ENCODE measurements around the gene NTNG1. TPM values are rescaled to one million over a fixed set of nuclear protein-coding genes. Genes with fewer than 3 reads are reported as not detected.

NTNG1 gene
- total RNA-seq, 2 experiments from 2014 or later: 1.1 TPM; not detected in 1

DNA sequence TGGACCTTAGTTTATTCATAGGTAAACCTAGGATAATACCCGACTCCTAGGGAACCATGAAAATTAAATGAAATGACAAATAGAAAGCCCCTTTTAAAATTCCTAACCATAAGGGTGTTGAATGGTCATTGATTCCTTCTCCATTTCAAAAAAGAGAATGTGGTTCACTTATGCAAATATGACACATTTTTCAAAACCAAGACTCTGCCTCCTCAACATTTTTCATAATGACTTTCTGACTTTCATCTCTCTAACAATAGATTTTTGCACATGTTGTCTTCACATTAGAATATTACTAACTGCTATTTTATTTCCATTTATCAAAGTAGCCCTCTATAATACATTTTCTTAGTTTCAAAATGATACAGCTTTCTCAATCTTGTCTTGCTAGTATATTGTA is 169.1 kb downstream of the NTNG1 start:
- no peaks in the 10 kb centered on the region for H3K27me3 Mint-ChIP-seq
- CTCF ChIA-PET: no interaction called here
- H3K4me3 Mint-ChIP-seq: no peak overlapping the region
- H3K4me1 Mint-ChIP-seq: no peaks in the 10 kb centered on the region
- ATAC-seq (no peak), DNase-seq (no peak)
- no peaks in the 10 kb centered on the region for H3K9me3 Mint-ChIP-seq (ENCODE audit: low read depth)
- H3K36me3 Mint-ChIP-seq: no peaks in the 10 kb centered on the region
- H3K27ac Mint-ChIP-seq: no peak overlapping the region

DNA sequence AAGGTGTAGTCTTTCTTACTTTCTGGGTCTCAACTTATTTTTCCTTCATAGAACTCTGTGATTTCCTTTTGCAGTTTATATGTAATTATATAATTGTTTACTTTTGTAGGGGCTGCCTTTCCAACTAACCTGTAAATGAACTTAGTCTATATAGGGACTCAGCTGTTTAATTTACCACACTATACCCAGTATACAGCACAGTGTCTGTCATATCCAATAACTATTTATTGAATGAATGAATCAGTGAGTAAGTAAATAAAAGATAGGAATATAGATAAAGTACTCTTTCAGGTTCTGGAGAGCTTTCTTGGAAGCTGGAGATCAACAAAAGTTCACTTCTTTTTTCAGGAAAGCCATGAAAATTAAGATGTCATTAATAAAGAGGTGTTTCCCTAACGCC is 174.8 kb downstream of the NTNG1 start:
- Mint-ChIP-seq H3K4me3 (no peak overlapping the region), H3K36me3 (no peaks in the 10 kb centered on the region), H3K27ac (no peak overlapping the region), H3K27me3 (no peaks in the 10 kb centered on the region), H3K9me3 (ENCODE audit: low read depth) (no peaks in the 10 kb centered on the region), H3K4me1 (no peaks in the 10 kb centered on the region)
- ATAC-seq (no peak), DNase-seq (no peak)
- CTCF ChIA-PET: no interaction called here

GRCh38 chr1:107318932-107319331 is 178.1 kb downstream of the NTNG1 start:
- H3K4me1 Mint-ChIP-seq: no peaks in the 10 kb centered on the region
- CTCF ChIA-PET: no interaction called here

DNA sequence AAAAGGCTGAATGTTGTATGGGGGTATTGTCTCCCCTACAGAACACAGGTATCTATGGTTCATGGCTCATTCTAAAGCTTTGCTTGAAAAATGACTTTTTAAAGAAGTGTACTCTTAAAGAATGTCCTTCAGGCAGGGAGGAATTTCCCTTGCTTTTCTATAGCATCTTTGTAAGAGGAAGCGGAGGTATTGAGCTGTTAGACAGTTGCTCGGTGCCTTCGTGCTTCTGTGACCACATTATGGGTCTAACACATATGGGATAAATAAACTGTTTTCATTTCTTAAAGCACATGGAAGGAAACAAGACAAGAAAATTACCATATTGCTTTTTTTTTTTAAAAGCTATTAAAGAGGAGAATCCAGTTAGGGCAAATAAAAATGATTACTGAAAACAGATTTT is 182.9 kb downstream of the NTNG1 start:
- Mint-ChIP-seq H3K27me3 (no peaks in the 10 kb centered on the region), H3K36me3 (no peaks in the 10 kb centered on the region), H3K4me3 (no peak overlapping the region), H3K4me1 (no peaks in the 10 kb centered on the region), H3K27ac (no peak overlapping the region), H3K9me3 (ENCODE audit: low read depth) (no peaks in the 10 kb centered on the region)
- ATAC-seq (no peak), DNase-seq (no peak)
- CTCF ChIA-PET: no interaction called here

More at GRCh38 chr1:107318932-107319331, 178.1 kb downstream of the NTNG1 start:
- Mint-ChIP-seq H3K4me3 (no peak overlapping the region), H3K27me3 (no peaks in the 10 kb centered on the region), H3K27ac (no peak overlapping the region), H3K9me3 (ENCODE audit: low read depth) (no peaks in the 10 kb centered on the region), H3K36me3 (no peaks in the 10 kb centered on the region)
- DNase-seq: no peak
- no peak for ATAC-seq

- CTCF ChIA-PET: no interaction called here
- Mint-ChIP-seq H3K9me3 (ENCODE audit: low read depth) (no peaks in the 10 kb centered on the region), H3K4me1 (no peaks in the 10 kb centered on the region), H3K27ac (no peak overlapping the region), H3K36me3 (no peaks in the 10 kb centered on the region), H3K4me3 (no peak overlapping the region), H3K27me3 (no peaks in the 10 kb centered on the region)
- ATAC-seq: no peak
- DNase-seq: no peak
Measured at GRCh38 chr1:107326824-107327445, 186.1 kb downstream of the NTNG1 start.

GRCh38 chr1:107327446-107327845 is 186.6 kb downstream of the NTNG1 start:
- CTCF ChIA-PET: no interaction called here
- DNase-seq (no peak), ATAC-seq (no peak)
- Mint-ChIP-seq H3K27ac (no peak overlapping the region), H3K9me3 (ENCODE audit: low read depth) (no peaks in the 10 kb centered on the region), H3K27me3 (no peaks in the 10 kb centered on the region), H3K4me3 (no peak overlapping the region), H3K4me1 (no peaks in the 10 kb centered on the region), H3K36me3 (no peaks in the 10 kb centered on the region)

- Mint-ChIP-seq H3K9me3 (ENCODE audit: low read depth) (no peaks in the 10 kb centered on the region), H3K27ac (no peak overlapping the region), H3K4me1 (no peaks in the 10 kb centered on the region), H3K36me3 (no peaks in the 10 kb centered on the region), H3K27me3 (no peaks in the 10 kb centered on the region), H3K4me3 (no peak overlapping the region)
- CTCF ChIA-PET: no interaction called here
- no peak for DNase-seq
- ATAC-seq: no peak
Measured at GRCh38 chr1:107328087-107328486, 187.2 kb downstream of the NTNG1 start.

GRCh38 chr1:107339775-107340174 is 198.9 kb downstream of the NTNG1 start:
- H3K36me3 Mint-ChIP-seq: no peaks in the 10 kb centered on the region
- H3K4me3 Mint-ChIP-seq: no peak overlapping the region

DNA sequence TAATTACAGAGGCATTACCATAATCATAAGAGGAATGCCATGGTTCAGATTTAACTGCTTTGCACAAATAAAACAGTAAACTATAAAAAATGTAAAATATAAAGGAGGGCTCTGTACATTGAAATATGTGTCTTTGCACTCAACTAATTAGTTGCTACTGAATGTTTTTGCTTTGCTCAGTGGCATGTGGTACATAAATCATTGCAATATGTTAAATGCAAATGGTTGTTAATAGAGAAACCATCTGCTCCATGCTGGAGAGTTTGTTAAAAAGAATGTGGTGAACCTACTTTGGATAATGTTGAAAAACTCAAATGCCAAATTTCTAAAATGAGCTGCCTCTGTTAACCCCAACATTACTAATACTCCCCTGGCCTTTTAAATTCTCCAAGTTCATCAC is 201.5 kb downstream of the NTNG1 start:
- no peak for DNase-seq
- no peak for ATAC-seq
- Mint-ChIP-seq H3K4me3 (no peak overlapping the region), H3K27me3 (no peaks in the 10 kb centered on the region), H3K9me3 (ENCODE audit: low read depth) (no peaks in the 10 kb centered on the region), H3K36me3 (no peaks in the 10 kb centered on the region), H3K27ac (no peak overlapping the region), H3K4me1 (no peaks in the 10 kb centered on the region)
- CTCF ChIA-PET: no interaction called here

More at GRCh38 chr1:107339775-107340174, 198.9 kb downstream of the NTNG1 start:
- Mint-ChIP-seq H3K27ac (no peak overlapping the region), H3K9me3 (ENCODE audit: low read depth) (no peaks in the 10 kb centered on the region), H3K27me3 (no peaks in the 10 kb centered on the region), H3K4me1 (no peaks in the 10 kb centered on the region)
- DNase-seq: no peak
- CTCF ChIA-PET: no interaction called here
- ATAC-seq: no peak

GRCh38 chr1:107342768-107343167 is 201.9 kb downstream of the NTNG1 start:
- no peaks in the 10 kb centered on the region for H3K36me3 Mint-ChIP-seq
- no peaks in the 10 kb centered on the region for H3K4me1 Mint-ChIP-seq
- CTCF ChIA-PET: no interaction called here
- no peaks in the 10 kb centered on the region for H3K9me3 Mint-ChIP-seq (ENCODE audit: low read depth)
- H3K4me3 Mint-ChIP-seq: no peak overlapping the region
- DNase-seq: no peak
- H3K27me3 Mint-ChIP-seq: no peaks in the 10 kb centered on the region
- no peak overlapping the region for H3K27ac Mint-ChIP-seq
- ATAC-seq: no peak

GRCh38 chr1:107343601-107344000 is 202.8 kb downstream of the NTNG1 start:
- Mint-ChIP-seq H3K27ac (no peak overlapping the region), H3K27me3 (no peaks in the 10 kb centered on the region), H3K4me3 (no peak overlapping the region), H3K4me1 (no peaks in the 10 kb centered on the region), H3K36me3 (no peaks in the 10 kb centered on the region), H3K9me3 (ENCODE audit: low read depth) (no peaks in the 10 kb centered on the region)
- CTCF ChIA-PET: no interaction called here
- ATAC-seq (no peak), DNase-seq (no peak)

- Mint-ChIP-seq H3K4me3 (no peak overlapping the region), H3K27ac (no peak overlapping the region), H3K9me3 (ENCODE audit: low read depth) (no peaks in the 10 kb centered on the region), H3K27me3 (no peaks in the 10 kb centered on the region), H3K4me1 (no peaks in the 10 kb centered on the region), H3K36me3 (no peaks in the 10 kb centered on the region)
- ATAC-seq (no peak), DNase-seq (no peak)
- CTCF ChIA-PET: no interaction called here
Measured at GRCh38 chr1:107344268-107344760, 203.5 kb downstream of the NTNG1 start.

GRCh38 chr1:107344836-107345235 is 204.0 kb downstream of the NTNG1 start:
- no peaks in the 10 kb centered on the region for H3K27me3 Mint-ChIP-seq
- H3K4me3 Mint-ChIP-seq: no peak overlapping the region
- no peaks in the 10 kb centered on the region for H3K9me3 Mint-ChIP-seq (ENCODE audit: low read depth)
- no peaks in the 10 kb centered on the region for H3K4me1 Mint-ChIP-seq
- no peaks in the 10 kb centered on the region for H3K36me3 Mint-ChIP-seq
- H3K27ac Mint-ChIP-seq: no peak overlapping the region
- DNase-seq (no peak), ATAC-seq (no peak)
- CTCF ChIA-PET: no interaction called here

GRCh38 chr1:107352850-107353249 is 212.0 kb downstream of the NTNG1 start:
- no peak overlapping the region for H3K27ac Mint-ChIP-seq
- no peak for ATAC-seq
- CTCF ChIA-PET: no interaction called here
- no peaks in the 10 kb centered on the region for H3K36me3 Mint-ChIP-seq
- DNase-seq: no peak
- H3K27me3 Mint-ChIP-seq: no peaks in the 10 kb centered on the region
- no peaks in the 10 kb centered on the region for H3K9me3 Mint-ChIP-seq (ENCODE audit: low read depth)
- H3K4me1 Mint-ChIP-seq: no peaks in the 10 kb centered on the region
- no peak overlapping the region for H3K4me3 Mint-ChIP-seq

- H3K4me1 Mint-ChIP-seq: no peaks in the 10 kb centered on the region
- no peaks in the 10 kb centered on the region for H3K9me3 Mint-ChIP-seq (ENCODE audit: low read depth)
- H3K27me3 Mint-ChIP-seq: no peaks in the 10 kb centered on the region
- DNase-seq: no peak
- CTCF ChIA-PET: no interaction called here
- no peak overlapping the region for H3K4me3 Mint-ChIP-seq
- H3K27ac Mint-ChIP-seq: no peak overlapping the region
- no peak for ATAC-seq
- H3K36me3 Mint-ChIP-seq: no peaks in the 10 kb centered on the region
Measured at GRCh38 chr1:107357376-107357775, 216.5 kb downstream of the NTNG1 start.
